GM21825 (cell line): ENCODE data around the gene PHTF2.
"Not testable (repeated sequence)": the region's sequence is repeated elsewhere in the genome, so short reads cannot be mapped to it uniquely, and the experiment has no call there.

Experiments used
- ATAC-seq: cut with Tn5 transposase; IDR thresholded peaks from one replicate; pipeline ENCODE4 v1.9.1; 2021; ENCODE audit warnings: mild to moderate bottlenecking, moderate library complexity; ENCODE audit not compliant: unreplicated experiment

PHTF2 gene

DNA sequence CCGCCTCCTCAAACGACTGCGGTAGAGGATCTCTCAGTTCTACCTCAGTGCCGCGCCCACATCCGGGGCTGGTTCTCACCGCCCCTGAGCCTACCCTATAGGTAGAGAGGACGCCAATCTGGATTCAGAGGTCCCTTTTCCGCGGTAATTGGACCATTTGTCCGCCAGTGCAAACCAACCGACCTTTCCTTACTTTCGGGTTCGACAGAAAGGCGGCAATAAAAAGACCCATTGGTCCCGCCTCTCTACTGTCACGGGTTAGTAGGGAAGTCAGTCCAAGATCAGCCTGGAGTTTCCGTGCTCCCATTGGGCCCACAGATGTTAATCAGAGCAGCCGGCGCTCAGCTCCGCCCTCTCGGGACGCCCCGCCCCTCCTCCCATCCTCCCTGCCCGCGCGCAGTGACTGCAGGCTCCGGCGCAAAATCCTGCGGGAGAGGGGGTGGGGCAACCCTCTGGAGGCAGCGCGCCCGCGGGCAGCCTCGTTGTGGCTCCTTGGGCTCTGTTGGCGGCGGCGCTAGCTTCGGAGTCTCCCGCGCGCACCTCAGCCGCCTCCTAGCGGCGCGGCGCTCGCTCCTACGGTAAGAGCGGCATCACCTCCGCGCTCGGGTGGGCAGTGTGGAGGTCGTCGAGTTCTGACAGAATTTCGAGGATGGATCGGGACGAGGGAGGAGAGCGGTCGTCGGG lies at the start of gene PHTF2, which contains the start of gene TMEM60:
PHTF2 (plus strand) TSS at position 380 of the 684 bp plus-strand sequence.
TMEM60 (minus strand) TSS at position 41 of the 684 bp plus-strand sequence. CDS start 4,061 bp downstream, outside the sequence.
- ATAC-seq = peak; percentile 88

DNA sequence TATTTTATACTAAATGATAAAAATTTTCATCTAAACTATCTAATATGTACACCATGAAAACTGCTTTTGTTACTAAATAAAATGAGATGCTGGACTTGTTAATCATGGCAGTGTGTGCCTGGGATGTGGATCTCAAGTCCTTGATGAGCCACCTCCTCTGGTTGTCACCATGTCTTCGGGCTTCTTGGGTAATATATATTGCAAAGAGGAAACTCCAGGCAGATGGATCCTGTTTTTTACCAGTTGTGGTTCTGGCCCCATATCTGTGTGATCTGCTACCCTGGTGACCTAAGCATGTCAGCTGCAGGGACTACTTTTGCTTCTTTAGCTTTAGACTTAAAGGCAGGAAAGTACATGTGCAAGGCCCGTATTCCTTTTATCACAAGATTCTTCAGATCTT lies 46.6 kb upstream of the PHTF2 start:
- no peak for ATAC-seq

DNA sequence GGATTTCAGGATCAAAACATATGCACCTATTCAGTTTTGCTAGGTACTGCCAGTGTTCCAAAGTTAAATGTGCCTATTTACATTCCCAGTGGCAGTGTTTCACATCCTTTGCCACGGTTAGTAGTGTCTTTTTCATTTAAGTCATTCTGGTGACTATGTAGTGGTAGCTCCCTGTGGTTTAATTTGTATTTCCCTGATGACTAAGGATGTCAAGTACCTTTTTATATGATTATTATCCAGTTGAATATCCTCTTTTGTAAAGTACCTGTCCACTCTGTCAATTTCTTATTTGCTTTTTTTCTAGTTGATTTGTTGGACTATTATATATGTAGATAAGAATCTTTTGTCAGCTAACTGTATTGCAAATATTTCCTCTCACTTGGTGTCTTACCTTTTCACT lies 45.4 kb upstream of the PHTF2 start:
- ATAC-seq = no peak

DNA sequence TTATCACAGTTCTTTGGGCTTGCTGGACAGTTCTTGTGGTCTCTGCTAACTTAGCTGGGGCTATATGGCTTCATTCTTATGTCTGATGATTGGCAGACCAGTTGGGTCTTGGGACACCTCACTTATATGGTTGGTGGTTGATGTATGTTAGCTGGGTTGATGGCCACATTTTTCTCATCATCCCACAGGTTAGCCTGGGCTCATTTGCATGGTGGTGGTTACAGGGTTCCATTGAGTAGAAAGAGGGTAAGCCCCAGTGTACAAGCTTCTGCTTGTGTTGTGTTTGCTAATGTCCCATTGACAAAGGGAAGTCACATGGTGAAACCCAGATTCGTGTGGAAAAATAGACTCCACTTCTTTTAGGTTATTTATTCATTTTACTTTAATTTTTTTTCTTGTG lies 41.0 kb upstream of the PHTF2 start:
- ATAC-seq = peak; percentile 91

DNA sequence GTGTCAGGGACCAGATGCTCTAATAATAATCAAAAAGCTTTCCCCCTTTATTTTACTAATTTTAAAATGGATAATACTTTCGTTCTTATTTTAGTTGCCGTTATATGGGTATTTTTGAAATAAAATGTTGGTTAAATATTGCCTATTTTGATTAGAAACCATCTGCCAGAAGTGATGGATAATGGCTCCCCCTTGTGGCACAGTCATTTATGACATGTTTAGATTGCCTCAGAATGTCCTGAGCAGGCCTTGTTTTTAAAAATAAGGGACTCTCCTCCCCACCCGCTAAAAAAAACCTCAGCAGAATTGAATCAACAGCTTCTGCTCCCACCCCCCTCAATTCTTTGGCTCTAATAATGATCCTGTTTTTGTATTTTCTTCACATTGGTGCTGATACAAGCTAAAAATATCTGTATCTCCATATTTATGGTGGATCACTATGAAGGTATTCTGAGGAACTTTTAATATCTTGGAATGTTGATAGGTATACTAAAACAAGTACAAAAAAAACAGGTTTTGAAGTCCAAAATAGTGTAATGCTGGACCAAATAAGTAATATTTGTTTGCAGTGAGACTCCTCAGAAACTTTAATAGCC lies 39.2 kb upstream of the PHTF2 start:
- ATAC-seq = no peak

DNA sequence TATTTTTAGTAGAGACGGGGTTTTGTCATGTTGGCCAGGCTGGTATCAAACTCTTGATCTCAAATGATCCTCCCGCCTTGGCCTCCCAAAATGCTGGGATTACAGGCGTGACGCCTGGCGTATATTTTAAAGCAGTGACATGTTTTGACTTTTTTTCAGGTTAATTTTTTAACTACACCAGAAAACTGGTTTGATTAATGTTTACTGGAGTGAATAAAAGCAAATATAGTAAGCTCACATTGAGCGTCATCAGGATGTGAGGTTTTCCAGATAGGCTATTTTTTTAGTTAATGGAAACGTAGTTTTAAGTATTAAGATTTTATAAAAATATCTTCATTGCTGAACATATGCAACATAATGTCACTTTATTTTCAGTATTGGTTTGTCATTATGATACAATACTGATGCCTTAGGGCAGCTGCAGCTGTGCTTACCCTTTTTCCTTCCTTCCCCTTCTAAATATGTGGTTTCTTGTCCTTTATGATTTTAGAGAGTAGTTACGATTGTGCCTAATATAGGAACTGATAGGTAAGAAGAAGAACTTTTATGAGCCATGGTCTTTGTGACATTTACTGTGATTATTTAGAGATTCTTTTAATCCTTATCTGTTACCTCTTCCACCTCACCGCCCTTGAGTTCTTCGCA lies 37.6 kb upstream of the PHTF2 start:
- ATAC-seq = no peak

DNA sequence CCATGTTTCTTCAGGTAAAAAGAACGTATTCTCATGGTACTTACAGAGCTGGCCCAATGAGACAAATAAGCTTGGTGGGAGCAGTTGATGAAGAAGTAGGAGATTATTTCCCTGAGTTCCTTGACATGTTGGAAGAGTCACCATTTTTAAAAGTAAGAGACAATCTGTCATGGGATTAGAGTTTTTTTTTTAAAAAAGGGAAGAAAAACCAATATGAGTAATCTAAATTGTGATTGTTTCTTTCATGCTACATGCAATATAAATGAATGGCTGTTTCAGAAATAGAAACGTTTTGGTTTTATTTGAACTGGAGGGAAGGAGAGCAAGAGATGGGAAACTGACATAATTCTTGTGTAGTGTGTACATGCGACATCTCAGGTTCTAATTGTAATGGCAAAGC lies 33.1 kb upstream of the PHTF2 start:
- ATAC-seq = no peak

DNA sequence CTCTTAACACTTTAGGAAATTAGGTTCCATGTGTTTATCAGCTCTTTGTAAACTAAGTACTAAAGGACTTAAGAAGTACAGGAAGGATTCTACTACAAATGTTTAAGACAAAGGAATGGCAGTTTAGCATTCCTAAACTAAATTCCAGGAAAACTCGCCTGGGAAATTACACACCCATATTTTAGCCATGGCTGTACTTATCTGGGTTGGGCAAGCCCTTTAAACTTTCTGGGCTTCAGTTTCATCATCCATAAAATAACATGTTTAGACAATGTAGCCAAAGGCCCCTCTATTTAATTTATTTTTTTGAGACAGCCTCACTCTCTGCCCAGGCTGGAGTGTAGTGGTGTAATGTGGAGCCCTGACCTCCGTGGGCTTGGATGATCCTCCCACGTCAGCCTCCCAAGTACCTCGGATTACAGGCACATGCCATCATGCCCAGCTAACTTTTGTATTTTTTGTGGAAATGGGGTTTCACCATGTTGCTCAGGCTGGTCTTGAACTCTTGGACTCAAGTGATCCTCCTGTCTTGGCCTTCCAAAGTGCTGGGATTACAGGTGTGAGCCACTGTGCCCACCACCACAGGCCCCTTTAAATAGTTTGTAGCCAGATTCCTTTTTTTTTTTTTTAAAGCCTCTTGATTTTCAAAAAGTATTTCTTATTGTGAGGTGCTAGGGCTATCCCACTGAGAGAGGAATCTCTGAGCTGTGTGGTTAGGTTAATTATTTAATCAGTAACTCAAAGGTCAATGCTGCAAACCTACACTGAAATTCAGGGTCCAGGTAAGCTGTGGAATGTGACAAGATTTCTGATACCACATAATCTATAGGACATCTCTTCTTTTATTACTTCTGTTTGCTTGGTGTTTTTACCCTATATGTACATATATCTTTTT lies 32.4 kb upstream of the PHTF2 start:
- no peak for ATAC-seq

DNA sequence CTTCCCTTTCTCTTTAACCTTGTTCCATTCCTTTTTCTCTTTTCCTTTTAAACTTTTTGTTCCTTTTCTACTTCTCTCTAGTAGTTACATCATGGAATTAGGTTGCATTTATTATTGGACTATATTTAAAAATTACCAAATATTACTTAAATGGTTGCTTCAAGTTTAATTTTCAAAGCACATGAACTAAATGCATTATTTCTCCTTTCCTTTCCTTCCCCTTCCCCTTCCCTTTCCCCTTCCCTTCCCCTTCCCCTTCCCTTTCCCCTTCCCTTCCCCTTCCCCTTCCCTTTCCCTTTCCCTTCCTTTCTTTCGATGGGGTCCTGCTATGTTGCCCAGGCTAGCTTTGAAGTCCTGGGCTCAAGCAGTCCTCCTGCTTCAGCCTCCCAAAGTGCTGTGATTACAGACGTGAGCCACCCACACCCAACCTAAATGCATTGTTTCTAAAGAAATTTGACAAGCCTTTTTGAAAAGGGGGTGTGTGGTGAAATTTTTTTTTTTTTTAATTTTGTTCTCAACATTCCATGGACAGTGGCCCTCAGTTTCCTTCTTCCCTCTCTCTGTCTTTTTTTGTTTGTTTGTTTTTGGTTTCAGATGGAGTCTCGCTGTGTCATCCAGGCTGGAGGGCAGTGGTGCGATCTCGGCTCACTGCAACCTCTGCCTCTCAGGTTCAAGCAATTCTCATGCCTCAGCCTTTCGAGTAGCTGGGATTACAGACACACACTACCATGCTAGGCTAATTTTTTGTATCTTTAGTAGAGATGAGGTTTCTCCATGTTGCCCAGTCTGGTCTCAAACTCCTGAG lies 31.6 kb upstream of the PHTF2 start:
- no peak for ATAC-seq

DNA sequence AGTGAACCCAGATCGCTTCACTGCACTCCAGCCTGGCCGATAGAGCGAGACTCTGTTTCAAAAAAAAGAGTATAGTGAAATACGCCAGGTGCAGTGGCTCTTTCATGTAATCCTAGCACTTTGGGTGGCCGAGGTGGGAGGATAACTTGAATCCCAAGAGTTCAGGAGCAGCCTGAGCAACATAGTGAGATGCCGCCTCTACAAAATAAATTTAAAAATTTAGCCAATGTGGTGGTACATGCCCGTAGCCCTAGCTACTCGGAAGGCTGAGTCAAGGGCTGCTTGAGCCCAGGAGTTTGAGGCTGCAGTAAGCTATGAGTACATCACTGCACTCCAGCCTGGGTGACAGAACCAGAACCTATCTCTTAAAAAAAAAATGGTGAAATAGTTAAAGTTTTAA lies 28.3 kb upstream of the PHTF2 start:
- no peak for ATAC-seq

DNA sequence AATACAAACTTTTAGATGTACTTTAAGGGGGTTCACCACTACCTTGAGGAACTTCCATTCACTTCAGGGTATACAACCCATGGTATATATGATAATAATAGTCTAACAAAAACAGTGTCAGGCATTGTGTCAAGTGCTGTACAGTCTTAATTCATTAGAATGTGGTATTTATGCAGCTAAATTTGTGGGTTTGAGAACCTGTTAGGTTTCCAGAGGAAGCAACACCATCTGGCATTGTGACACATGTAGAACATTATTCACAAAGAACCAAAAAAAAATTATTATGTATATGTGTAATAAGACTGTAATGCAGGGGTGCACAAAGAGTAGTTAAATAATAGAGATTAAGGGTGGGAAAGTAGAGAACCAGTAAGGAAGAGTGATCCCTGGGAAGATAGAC lies 26.7 kb upstream of the PHTF2 start:
- no peak for ATAC-seq

DNA sequence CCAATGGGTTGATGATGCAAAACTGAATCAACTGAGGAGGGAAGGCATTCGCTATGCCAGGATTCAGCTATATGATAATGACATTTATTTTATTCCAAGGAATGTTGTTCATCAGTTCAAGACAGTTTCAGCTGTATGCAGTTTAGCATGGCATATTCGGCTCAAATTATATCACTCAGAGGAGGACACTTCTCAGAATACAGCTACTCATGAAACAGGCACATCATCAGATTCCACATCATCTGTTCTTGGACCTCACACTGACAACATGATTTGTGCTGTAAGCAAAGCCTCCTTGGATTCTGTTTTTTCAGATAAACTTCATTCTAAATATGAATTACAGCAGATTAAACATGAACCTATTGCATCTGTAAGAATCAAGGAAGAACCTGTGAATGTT lies 20.0 kb upstream of the PHTF2 start:
- no peak for ATAC-seq

DNA sequence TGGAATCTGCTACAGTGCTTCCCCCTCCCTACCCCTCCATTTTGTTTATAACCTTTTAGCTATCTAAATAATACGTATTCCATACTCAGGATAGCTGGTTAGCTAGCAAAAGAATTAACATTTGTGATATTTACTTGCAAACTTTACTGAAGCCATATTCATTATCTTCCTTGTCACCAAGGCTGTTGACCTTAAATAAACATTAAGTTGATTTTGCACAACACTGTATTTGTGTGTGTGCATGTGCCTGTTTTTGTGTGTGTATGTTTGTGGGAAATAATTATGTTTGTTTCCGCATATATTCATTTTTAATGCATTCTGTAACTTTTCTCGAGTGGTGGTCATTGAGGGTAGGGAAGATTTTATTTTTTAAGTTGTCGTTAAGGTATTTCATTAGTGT lies 16.2 kb upstream of the PHTF2 start:
- ATAC-seq = no peak

DNA sequence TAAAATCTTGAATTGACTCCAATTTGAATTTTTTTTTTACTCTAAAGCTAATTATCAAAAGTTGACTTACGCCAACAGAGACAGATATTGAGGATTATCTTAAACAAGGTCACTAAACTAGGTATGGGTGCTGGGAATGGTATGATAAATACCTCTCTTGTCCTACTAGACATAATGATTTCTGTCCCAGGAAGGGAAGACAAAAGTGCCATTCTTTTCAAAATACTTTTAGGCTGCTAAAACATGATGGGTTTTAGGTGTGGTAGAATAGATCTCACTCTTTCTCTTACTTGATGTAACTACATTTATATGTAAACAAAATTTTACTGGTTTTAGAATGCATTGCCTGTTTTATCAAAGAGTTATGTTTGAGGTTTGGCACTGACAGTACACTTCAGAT lies 15.5 kb upstream of the PHTF2 start:
- ATAC-seq = no peak

DNA sequence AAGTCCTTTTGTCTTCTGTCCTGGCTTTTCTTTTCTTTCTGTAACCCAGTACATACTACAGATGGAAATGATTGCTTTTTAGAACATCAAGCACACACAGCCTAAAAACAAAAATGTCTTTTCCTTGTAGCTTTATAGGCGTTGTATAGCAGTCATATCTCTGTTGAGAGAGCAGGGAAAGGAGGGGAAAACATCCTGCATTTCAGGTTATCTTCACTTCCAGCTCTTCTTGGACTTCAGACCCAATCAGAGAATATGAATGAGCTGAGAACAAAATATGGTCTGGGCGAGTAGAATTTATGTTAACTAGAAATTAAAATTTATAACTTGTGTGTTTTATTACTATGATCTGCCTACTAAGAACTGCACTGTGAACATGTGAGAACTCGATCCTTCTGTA lies 15.0 kb upstream of the PHTF2 start:
- no peak for ATAC-seq

DNA sequence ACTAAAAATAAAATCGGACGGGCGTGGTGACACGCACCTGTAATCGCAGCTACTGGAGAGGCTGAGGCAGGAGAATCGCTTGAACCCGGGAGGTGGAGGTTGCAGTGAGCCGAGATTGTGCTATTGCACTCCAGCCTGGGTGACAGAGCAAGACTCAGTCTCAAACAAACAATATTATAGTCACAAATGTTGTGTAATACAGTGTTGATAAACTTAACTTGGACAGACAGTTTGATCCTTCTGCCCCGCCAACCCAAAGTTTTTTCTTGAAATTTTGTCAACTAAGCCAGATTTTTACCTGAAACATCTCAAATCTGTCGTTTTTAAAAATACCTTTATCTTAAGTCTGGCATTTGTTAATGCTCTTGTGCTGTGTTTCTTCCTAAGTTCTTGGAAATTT lies 14.1 kb upstream of the PHTF2 start:
- ATAC-seq = not testable (repeated sequence)

DNA sequence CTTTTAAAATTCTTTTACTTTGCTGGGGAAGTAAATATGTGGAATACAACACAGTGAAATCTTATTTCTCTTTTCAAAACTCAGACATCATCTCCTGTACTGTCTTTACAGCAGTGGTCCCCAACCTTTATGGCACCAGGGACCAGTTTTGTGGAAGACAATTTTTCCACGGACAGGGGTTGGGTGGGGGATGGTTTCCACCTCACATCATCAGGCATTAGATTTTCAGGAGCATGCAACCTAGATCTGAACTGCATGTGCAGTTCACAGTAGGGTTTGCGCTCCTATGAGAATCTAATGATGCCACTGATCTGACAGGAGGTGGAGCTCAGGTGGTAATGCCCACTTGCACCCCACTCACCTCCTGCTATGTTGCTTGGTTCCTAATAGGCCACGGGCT lies 12.6 kb upstream of the PHTF2 start:
- no peak for ATAC-seq

DNA sequence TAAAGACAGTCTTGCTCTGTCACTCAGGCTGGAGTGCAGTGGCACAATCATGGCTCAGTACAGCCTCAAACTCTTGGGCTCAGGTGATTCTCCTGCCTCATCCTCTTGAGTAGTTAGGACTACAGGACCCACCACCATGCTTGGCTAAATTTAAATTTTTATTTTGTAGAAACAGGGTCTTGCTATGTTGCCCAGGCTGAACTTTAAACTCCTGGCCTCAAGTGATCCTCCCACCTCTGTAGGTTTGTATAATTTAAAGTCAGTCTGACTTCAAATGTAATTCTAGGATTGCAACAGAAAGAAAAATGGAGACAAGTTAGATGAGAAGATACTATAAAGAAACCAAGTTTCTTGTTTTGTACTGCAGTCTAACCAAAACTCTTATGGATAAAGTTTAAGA lies 11.8 kb upstream of the PHTF2 start:
- no peak for ATAC-seq

DNA sequence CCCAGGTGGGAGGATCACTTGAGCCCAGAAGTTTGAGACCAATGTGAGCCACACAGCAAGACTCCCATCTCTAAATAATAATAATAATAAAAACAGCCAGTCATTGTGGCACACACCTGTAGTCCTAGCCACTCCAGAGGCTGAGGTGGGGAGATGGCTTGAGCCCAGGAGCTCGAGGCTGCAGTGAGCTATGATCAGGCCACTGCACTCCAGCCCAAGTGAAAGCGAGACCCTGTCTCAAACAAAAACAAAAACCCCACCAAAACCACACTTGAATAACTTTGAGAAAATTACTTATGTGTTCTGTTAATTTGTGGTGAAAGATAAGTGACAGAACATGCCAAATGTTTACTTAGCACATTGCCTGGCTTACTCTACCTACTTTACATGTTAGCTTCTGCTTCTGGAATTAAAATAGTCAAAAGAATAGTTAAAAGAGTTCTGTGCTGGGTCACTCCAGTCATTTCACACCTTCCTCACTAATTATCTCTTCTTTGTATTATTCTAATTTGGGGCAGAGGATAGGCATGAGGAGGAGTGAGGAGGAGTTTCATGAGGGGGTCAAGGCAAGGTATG lies 10.2 kb upstream of the PHTF2 start:
- no peak for ATAC-seq

DNA sequence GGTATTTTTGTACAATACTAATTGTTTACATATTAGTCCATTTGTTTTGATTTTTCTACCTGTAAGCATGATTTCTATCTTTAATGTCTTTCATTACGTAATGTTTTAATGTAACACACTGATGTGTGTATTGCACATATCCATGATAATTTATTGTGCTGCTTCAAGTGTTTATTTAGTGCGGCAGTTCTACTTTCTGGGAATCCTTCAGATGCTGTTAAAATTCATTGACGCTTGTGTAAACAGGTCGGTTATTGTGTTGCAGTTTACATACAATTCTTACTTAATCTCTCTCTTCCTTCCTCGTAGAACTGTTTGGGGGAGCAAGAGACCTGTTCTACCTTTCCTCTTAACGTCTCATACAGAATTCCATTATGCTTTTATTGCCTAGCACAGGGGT lies 7.2 kb upstream of the PHTF2 start:
- no peak for ATAC-seq
